Measurements from ENCODE around the gene ZNF599. TPM values are rescaled to one million over a fixed set of nuclear protein-coding genes. Genes with fewer than 3 reads are reported as not detected.

ZNF599 gene
- total RNA-seq, 1 experiment from 2014 or later = 2.2 TPM

DNA sequence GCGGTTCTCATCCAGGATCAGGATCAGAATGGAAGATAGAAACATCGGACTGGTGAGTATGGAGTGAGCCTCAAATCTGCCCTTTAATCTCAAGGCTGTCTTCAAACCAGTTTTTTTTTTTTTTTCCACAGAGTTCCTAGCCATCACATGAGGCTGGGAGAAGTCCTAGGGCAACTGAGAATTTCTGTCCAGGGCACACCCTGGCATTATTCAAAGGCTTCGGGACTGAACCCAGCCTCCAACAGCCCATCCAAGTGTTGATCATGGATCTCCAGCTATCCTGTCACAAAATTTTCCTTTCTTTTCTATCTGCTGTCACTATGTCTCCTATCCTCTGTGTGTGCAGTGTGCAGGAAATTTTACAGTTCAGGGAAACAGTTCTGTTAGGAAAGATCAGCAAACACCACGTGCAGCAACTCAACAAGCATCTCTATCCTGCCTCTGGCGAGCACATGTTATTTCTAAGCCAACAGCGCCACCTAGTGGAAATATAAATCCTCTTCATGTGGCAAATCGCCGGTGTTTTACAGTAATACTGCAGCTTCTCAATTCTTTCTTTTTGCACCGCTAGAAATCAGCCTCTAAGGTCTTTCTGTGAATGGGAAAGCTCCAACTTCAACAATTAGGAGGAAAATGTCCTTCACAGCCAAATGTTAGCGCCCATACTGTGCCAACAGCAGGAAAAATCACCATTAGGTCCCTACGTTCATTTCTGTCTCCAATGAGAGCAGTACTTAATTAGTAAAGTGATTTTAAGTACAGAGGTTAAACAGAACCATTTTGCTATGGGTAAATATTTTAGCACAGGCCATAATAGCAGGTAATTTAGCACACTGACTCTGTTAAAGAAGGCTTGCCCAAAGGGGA lies 60.4 kb downstream of the ZNF599 start (continued):
- TF ChIP-seq, protein P1, sequence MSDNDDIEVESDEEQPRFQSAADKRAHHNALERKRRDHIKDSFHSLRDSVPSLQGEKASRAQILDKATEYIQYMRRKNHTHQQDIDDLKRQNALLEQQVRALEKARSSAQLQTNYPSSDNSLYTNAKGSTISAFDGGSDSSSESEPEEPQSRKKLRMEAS (IDR thresholded peaks at IDR 0.05) = peak; percentile 78
- TF ChIP-seq JUND (IDR thresholded peaks at IDR 0.05) (no peak), EGR1 (IDR thresholded peaks at IDR 0.05; ENCODE audit: low read depth) (no peak), SRF (IDR thresholded peaks at IDR 0.05; ENCODE audit: low read depth) (no peak), ZNF274 (IDR thresholded peaks at IDR 0.05; ENCODE audit: low read depth, low read length) (no peak), SP1 (IDR thresholded peaks at IDR 0.05; ENCODE audit: low read depth) (no peak)

DNA sequence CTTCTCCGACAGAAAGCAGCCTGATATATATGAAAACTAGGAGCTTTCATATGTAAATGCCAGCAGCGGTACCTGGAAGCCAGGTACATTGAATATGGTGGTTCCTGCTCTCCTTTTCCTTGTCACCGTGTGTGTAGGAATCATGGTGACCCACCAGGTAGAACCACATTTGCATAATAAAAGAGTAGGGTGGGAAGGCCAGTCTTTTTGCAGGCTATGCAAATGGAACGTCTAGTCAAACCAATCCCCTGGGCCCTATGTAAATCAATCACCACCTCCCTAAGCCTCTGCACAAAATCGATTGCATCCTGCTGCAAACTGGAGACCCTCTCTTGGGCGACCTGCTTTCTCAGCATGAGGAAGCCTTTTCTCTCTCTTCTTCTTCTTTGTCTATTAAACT lies 61.1 kb downstream of the ZNF599 start:
- Histone ChIP-seq H3K4me2 (ENCODE audit: low read length) (no peak overlapping the region), H3K79me2 (ENCODE audit: insufficient read depth, low read length) (no peaks in the 10 kb centered on the region), H3K36me3 (ENCODE audit: control insufficient read depth in 1 of 2, insufficient read depth in 2 of 2, low read length in 2 of 2) (no peaks in the 10 kb centered on the region), H3K4me1 (ENCODE audit: control insufficient read depth in 1 of 2, insufficient read depth in 2 of 2, low read length in 2 of 2) (no peaks in the 10 kb centered on the region), H3K27me3 (ENCODE audit: insufficient read depth, low read length) (no peaks in the 10 kb centered on the region), H3K27ac (ENCODE audit: low read depth, low read length) (no peak overlapping the region), H3K9me2 (ENCODE audit: insufficient read depth) (no peaks in the 10 kb centered on the region), H3K9ac (ENCODE audit: low read length) (no peak overlapping the region), H2AFZ (ENCODE audit: low read depth, low read length, poor library complexity, severe bottlenecking) (no peak overlapping the region), H4K20me1 (ENCODE audit: insufficient read depth) (no peaks in the 10 kb centered on the region), H3K9me3 (ENCODE audit: control insufficient read depth in 1 of 2, insufficient read depth in 1 of 2, low read depth in 1 of 2, low read length in 2 of 2) (peaks cover 0 to 4% of the 10 kb centered on the region in 2 experiments; a peak in 1 of 4 replicates), H3K4me3 (replicated peaks in 1 of 2; ENCODE audit: low read depth in 1 of 2, low read length in 2 of 2) (no peak overlapping the region)
- CTCF ChIA-PET = interaction anchor here (1.1 to 2.7 kb wide), 5 partner anchors 34 to 934 kb away, joined by 3 to 27 read pairs (median 4); partner anchors contain the start of genes SCGB2B2 and ZNF302
- DNase-seq (ENCODE audit: low read depth, low spot score) = no peak
- ATAC-seq = no peak
- TF ChIP-seq ZFX (IDR thresholded peaks at IDR 0.05) (no peak), EZH2phosphoT487 (IDR thresholded peaks at IDR 0.05; ENCODE audit: borderline replicate concordance) (no peak), CEBPB (IDR thresholded peaks at IDR 0.05; ENCODE audit: low read depth) (no peak), YY1 (IDR thresholded peaks at IDR 0.05; ENCODE audit: extremely low read depth, insufficient replicate concordance, low read depth, low read length) (no peak), EGR1 (IDR thresholded peaks at IDR 0.05; ENCODE audit: low read depth) (no peak)
- intact Hi-C loops (cut with micrococcal nuclease) = loop anchor here (1.0 to 10.0 kb wide), 5 partner anchors 73 to 935 kb away; no protein-coding TSS in a partner anchor
- POLR2A ChIA-PET = interaction anchor here (1.4 kb wide), 1 partner anchor 34 kb away, joined by 3 read pairs; the partner anchor contains the start of gene ZNF302
- BruUV-seq (replicated peaks) = no TSS peak
- RAD21 ChIA-PET (ENCODE audit: low non-redundant PET in 1 of 2, low total read pairs in 2 of 2, uncharacterized antibody in 2 of 2, unreplicated experiment in 2 of 2) = no interaction called here

Other genes starting within 250 kb of the ZNF599 start
- 0.27 TPM for gene SCGB2B2, start 96.1 kb downstream of the ZNF599 start, total RNA-seq (2021; ENCODE audit: unreplicated experiment)
- gene ZNF302, start 95.5 kb downstream of the ZNF599 start, total RNA-seq (2021; ENCODE audit: unreplicated experiment) = 9.9 TPM
- 4.0 TPM for gene ZNF181, start 39.0 kb downstream of the ZNF599 start, total RNA-seq (2021; ENCODE audit: unreplicated experiment)
- 4.1 TPM for gene ZNF30, start 153.7 kb upstream of the ZNF599 start, total RNA-seq (2021; ENCODE audit: unreplicated experiment)
- gene ZNF792, start 191.0 kb upstream of the ZNF599 start, total RNA-seq (2021; ENCODE audit: unreplicated experiment) = 3.6 TPM
- gene GRAMD1A, start 227.1 kb upstream of the ZNF599 start, total RNA-seq (2021; ENCODE audit: unreplicated experiment) = 75.4 TPM